DOHH2 (cell line): ENCODE results near the gene HMX1.

Experiments
- H3F3A ChIP-seq: fragments of 200-600 bp; sonication (generic), shearing (Covaris generic); 2 replicates; pipeline ENCODE4 v1.6.0; 2016; ENCODE audit warnings: antibody characterized with exemption, mild to moderate bottlenecking; ENCODE audit not compliant: control insufficient read depth, insufficient read depth
- H3K27ac ChIP-seq: fragments of 200-600 bp; sonication (generic); 2 replicates; pipeline ENCODE4 v1.5.1; 2014; ENCODE audit warnings: low read depth, mild to moderate bottlenecking, low read length, moderate library complexity
- H3K27me3 ChIP-seq: fragments of 200-600 bp; sonication (generic); 2 replicates; pipeline ENCODE4 v1.6.1; 2014; ENCODE audit warnings: mild to moderate bottlenecking, low read length, mixed read lengths; ENCODE audit not compliant: control insufficient read depth
- H3K36me3 ChIP-seq: fragments of 200-600 bp; sonication (generic); 2 replicates; pipeline ENCODE4 v1.6.1; 2014; ENCODE audit warnings: mild to moderate bottlenecking, low read length, moderate library complexity, mixed read lengths; ENCODE audit not compliant: control insufficient read depth
- H3K4me1 ChIP-seq: fragments of 200-600 bp; sonication (generic); 2 replicates; pipeline ENCODE4 v1.6.1; 2014; ENCODE audit warnings: mild to moderate bottlenecking, low read length, mixed read lengths; ENCODE audit not compliant: control insufficient read depth
- H3K4me2 ChIP-seq: fragments of 200-600 bp; sonication (generic); 2 replicates; pipeline ENCODE4 v1.6.0; 2014; ENCODE audit warnings: mild to moderate bottlenecking, low read length, moderate library complexity
- H3K4me3 ChIP-seq: fragments of 200-600 bp; sonication (generic); 2 replicates; pipeline ENCODE4 v1.5.1; 2014; ENCODE audit warnings: mild to moderate bottlenecking, low read length, mixed read lengths
- H3K79me2 ChIP-seq: fragments of 200-600 bp; sonication (generic); 2 replicates; pipeline ENCODE4 v1.6.1; 2014; ENCODE audit warnings: mild to moderate bottlenecking, low read length, mixed read lengths; ENCODE audit not compliant: control insufficient read depth
- H3K9me2 ChIP-seq: fragments of 200-600 bp; sonication (generic); replicated peaks from 2 replicates; pipeline ENCODE4 v1.6.1; 2014; ENCODE audit warnings: mild to moderate bottlenecking, low read length, mixed read lengths; ENCODE audit not compliant: control insufficient read depth
- H3K9me3 ChIP-seq: fragments of 200-600 bp; sonication (generic); 2 replicates; pipeline ENCODE4 v1.6.1; 2014; ENCODE audit warnings: antibody characterized with exemption, low read length, mixed read lengths; ENCODE audit not compliant: control insufficient read depth, insufficient read depth
- H4K20me1 ChIP-seq: fragments of 200-600 bp; sonication (generic); 2 replicates; pipeline ENCODE4 v1.6.0; 2014; ENCODE audit warnings: low read depth, mild to moderate bottlenecking, antibody characterized with exemption, low read length, moderate library complexity; ENCODE audit not compliant: control insufficient read depth, insufficient read depth
- CTCF ChIP-seq: fragments of 200-600 bp; sonication (generic); IDR thresholded peaks from one replicate; pipeline ENCODE4 v1.5.1; 2014; ENCODE audit warnings: antibody characterized with exemption, mild to moderate bottlenecking, low read depth, low read length; ENCODE audit not compliant: poor library complexity, severe bottlenecking
- EZH2phosphoT487 ChIP-seq: fragments of 200-600 bp; sonication (generic); IDR thresholded peaks from 2 replicates; pipeline ENCODE4 v1.6.1; 2017; ENCODE audit warnings: borderline replicate concordance, mild to moderate bottlenecking, antibody characterized with exemption, low read length, moderate library complexity, mixed read lengths

The HMX1 gene

GRCh38 chr4:8919651-8920288 lies 48.1 kb upstream of the HMX1 start:
- H3K9me3 ChIP-seq = no peaks in the 10 kb centered on the region
- no peaks in the 10 kb centered on the region for H3F3A ChIP-seq
- H3K4me3 ChIP-seq = no peak overlapping the region
- H3K4me1 ChIP-seq = no peaks in the 10 kb centered on the region
- H3K27ac ChIP-seq = no peak overlapping the region
- no peaks in the 10 kb centered on the region for H3K9me2 ChIP-seq
- no peaks in the 10 kb centered on the region for H3K36me3 ChIP-seq
- H3K4me2 ChIP-seq = no peak overlapping the region
- TF ChIP-seq EZH2phosphoT487 (no peak), CTCF (no peak)
- H3K79me2 ChIP-seq = no peaks in the 10 kb centered on the region
- H3K27me3 ChIP-seq = no peaks in the 10 kb centered on the region
- no peaks in the 10 kb centered on the region for H4K20me1 ChIP-seq

- H3F3A ChIP-seq = no peaks in the 10 kb centered on the region
- no peak overlapping the region for H3K27ac ChIP-seq
- no peaks in the 10 kb centered on the region for H3K9me3 ChIP-seq
- H3K4me2 ChIP-seq = no peak overlapping the region
- H3K36me3 ChIP-seq = no peaks in the 10 kb centered on the region
- H4K20me1 ChIP-seq = no peaks in the 10 kb centered on the region
- no peak overlapping the region for H3K4me3 ChIP-seq
- no peaks in the 10 kb centered on the region for H3K9me2 ChIP-seq
- no peaks in the 10 kb centered on the region for H3K79me2 ChIP-seq
- no peaks in the 10 kb centered on the region for H3K27me3 ChIP-seq
- no peaks in the 10 kb centered on the region for H3K4me1 ChIP-seq
- TF ChIP-seq CTCF (peak; percentile 87), EZH2phosphoT487 (no peak)
These were observed 46.5 kb upstream of the HMX1 start for GRCh38 chr4:8917868-8918783.

GRCh38 chr4:8917321-8917811 lies 45.7 kb upstream of the HMX1 start:
- Histone ChIP-seq H3K27me3 (no peaks in the 10 kb centered on the region), H3K4me2 (no peak overlapping the region), H3K9me3 (no peaks in the 10 kb centered on the region), H4K20me1 (no peaks in the 10 kb centered on the region), H3F3A (no peaks in the 10 kb centered on the region), H3K36me3 (no peaks in the 10 kb centered on the region), H3K4me1 (no peaks in the 10 kb centered on the region), H3K79me2 (no peaks in the 10 kb centered on the region), H3K4me3 (no peak overlapping the region), H3K9me2 (no peaks in the 10 kb centered on the region), H3K27ac (no peak overlapping the region)
- no peak for TF ChIP-seq CTCF
